GM23248 (cell line): ENCODE measurements around the gene RALY. TPM values are rescaled to one million over a fixed set of nuclear protein-coding genes. Genes with fewer than 3 reads are reported as not detected.

ENCODE experiments used
- microRNA-seq: library from miRNA; unstranded; fragments of <30 nt; microRNA quantifications from one replicate; pipeline ENCODE4, GENCODE V29; 2016; ENCODE audit warnings: borderline number of aligned reads
- polyA plus RNA-seq: library from polyadenylated mRNA; unstranded; fragments of >200 nt; fragmentation: Nextera tagmentation; extraction: Ambion mirVana; gene quantifications from 2 replicates; pipeline ENCODE4 v1.2.1, GENCODE V29; 2016
- small RNA-seq: library from RNA; depleted of rRNA; stranded (forward); fragments of <200 nt; gene quantifications from one replicate; pipeline ENCODE3, GENCODE V24; 2014; ENCODE audit warnings: low read depth, low replicate concordance
- total RNA-seq: library from RNA; depleted of rRNA; stranded (reverse); fragments of >200 nt; shearing (Covaris generic); gene quantifications from 2 replicates; pipeline ENCODE4 v1.2.3, GENCODE V29; 2014; rRNA removed

The RALY gene
- total and polyA plus RNA-seq, 2 experiments from 2014 or later = 66.3 to 107 TPM

Small RNAs within 50 kb of the gene (microRNA-seq; reads per million reads assigned to microRNA genes)
- gene MIR4755 = not detected

Small RNAs within 50 kb of the gene (small RNA-seq; reads per million reads assigned to genes)
- not detected for gene MIR4755

Other genes with a start within 250 kb of the RALY start
- 35.3 and 48.2 TPM in 2 replicates for gene CHMP4B, start 182.6 kb upstream of the RALY start, total RNA-seq
- 4.7 and 5.5 TPM in 2 replicates for gene CHMP4B, start 182.6 kb upstream of the RALY start, polyA plus RNA-seq
- 114 and 138 TPM in 2 replicates for gene EIF2S2, start 118.3 kb downstream of the RALY start, total RNA-seq
- gene EIF2S2, start 118.3 kb downstream of the RALY start, polyA plus RNA-seq = 109 and 114 TPM in 2 replicates
- gene ASIP, start 247.5 kb downstream of the RALY start, total RNA-seq = not detected in 2 replicates
- gene ASIP, start 247.5 kb downstream of the RALY start, polyA plus RNA-seq = not detected in 2 replicates